ENCODE data around the gene EIF2AK3. TPM values are rescaled to one million over a fixed set of nuclear protein-coding genes. Genes with fewer than 3 reads are reported as not detected.

EIF2AK3 gene
- 13.9 to 20.0 TPM (median 15.4 TPM) in 5 replicates for total RNA-seq (2022; extraction: Qiagen RNA extraction; ENCODE audit: low read depth)

DNA sequence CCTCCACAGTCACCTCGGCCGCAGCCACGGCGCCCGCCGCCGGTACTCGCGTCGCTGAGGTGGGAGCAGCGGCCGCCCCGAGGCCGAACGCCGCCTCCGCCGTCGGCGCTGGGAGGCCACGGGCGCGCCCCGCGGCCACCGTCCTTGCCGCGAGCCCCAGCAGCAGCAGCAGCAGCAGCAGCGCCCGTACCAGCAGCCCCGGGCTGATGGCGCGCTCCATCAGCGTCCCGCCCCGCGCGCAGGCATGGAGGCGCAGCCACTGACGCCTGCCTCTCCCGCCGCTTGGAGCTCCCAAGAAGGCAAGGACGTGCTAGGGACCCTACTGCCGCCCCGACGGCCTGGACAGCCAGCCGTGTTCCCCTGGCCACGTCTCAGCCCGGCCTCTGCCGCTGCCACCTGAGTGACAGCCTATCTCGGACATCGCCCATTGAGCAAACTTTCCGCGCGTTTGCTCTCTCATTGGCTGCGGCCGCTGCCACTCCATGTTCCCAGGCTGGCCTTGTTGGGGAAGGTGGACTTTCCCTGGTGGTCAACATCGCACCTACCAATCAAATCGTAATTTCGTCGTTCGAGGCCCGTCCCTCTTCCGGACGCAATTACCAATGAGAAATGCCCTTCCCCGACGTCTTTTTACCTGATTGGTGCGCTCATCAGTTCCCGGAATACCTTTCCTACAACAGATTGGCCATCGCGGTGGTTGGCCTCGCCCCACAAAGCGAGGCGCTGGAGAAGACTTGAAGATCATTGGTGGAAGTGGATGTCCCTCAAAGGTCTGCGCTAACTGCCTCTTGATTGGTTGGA lies at the start of gene EIF2AK3:
TSS of gene EIF2AK3 (minus strand) at position 410 of the 801 bp plus-strand sequence. CDS start at position 220, 190 bp downstream.

Other genes with a start within 250 kb of the EIF2AK3 start
- not detected in 5 replicates for gene FOXI3, start 174.8 kb downstream of the EIF2AK3 start, total RNA-seq (2022; extraction: Qiagen RNA extraction; ENCODE audit: low read depth)
- 29.6 to 32.6 TPM (median 30.0 TPM) in 5 replicates for gene RPIA, start 64.2 kb upstream of the EIF2AK3 start, total RNA-seq (2022; extraction: Qiagen RNA extraction; ENCODE audit: low read depth)